Esophagus squamous epithelium (tissue), 4 donors: Measurements from ENCODE around the gene MPZL1.

Experiments
- CTCF ChIP-seq, 6 experiments: fragments of 450-650 bp in 4 of 6; fragments of 200-600 bp in 2 of 6; sonication (generic) in 2 of 6; IDR thresholded peaks; one replicate each; pipeline ENCODE4 v1.5.1; 2016 to 2019; ENCODE audit warnings: antibody characterized with exemption in 6 of 6, mild to moderate bottlenecking in 4 of 6, moderate library complexity in 4 of 6
- POLR2A ChIP-seq, 4 donors: fragments of 450-650 bp; IDR thresholded peaks; one replicate each; pipeline ENCODE4 v1.6.1; 2017; ENCODE audit warnings: antibody characterized with exemption in 4 of 4, mild to moderate bottlenecking in 4 of 4, moderate library complexity in 3 of 4

GRCh38 chr1:167812972-167813371, 91.2 kb downstream of the MPZL1 start:
- TF ChIP-seq CTCF (IDR thresholded peaks at IDR 0.05) (no peak), POLR2A (IDR thresholded peaks at IDR 0.05) (no peak)
